EL (cell line): Measurements from ENCODE around the gene PAXX.
"Not testable (repeated sequence)": the region's sequence is repeated elsewhere in the genome, so short reads cannot be mapped to it uniquely, and the experiment has no call there.

Experiments used
- DNase-seq: peaks from one replicate; pipeline ENCODE4 v3.0.0-alpha.2; 2016

Gene PAXX

DNA sequence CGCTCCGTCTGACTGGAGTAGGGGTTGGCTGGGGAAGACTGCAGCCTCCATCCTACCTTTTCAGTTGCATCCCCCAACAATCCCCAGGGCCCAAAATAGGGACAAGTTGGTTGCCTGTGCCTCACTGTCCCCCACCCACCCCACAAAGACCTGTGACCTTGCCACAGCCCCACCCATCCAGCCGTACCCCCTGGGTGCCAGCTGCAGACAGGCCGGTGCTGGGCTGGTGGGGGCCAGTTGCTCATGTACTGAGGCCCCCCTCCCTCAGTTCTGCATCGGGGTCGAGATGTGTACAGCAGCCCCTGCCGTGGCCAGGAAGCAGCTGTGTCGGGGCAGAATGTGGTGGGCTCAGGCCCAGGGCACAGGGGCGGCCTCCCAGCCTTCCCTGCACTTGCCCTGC lies 9.1 kb upstream of the PAXX start:
- DNase-seq: no peak

DNA sequence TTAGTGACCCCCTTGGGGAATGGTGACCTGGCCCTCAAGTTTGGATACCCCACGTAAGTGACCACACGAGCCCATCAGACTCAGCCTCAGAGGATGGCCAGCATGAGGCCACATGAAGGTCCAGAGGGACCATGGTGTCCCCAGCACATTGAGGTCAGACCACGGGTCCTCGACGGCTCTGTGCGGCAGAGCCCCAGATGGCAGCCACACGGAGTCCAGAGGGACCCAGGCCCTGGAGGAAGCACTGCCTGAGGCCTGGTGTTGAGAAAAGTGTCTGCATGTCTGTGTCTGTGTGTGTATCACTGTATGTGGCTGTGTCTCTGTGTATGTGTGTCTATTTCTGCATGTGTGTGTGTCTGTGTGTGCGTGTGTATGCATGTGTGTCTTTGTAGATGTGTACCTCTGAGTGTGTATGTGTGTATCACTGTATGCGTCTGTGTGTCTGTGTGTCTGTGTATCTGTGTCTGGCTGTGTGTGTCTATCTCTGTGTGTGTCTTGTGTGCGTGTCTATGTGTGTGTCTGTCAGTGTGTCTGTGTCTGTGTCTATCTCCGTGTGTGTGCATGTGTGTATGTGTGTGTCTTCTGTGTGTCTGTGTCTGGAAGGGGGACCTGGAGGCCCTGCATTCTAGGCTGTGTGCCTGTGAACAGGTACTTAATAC lies 8.4 kb upstream of the PAXX start:
- no peak for DNase-seq

DNA sequence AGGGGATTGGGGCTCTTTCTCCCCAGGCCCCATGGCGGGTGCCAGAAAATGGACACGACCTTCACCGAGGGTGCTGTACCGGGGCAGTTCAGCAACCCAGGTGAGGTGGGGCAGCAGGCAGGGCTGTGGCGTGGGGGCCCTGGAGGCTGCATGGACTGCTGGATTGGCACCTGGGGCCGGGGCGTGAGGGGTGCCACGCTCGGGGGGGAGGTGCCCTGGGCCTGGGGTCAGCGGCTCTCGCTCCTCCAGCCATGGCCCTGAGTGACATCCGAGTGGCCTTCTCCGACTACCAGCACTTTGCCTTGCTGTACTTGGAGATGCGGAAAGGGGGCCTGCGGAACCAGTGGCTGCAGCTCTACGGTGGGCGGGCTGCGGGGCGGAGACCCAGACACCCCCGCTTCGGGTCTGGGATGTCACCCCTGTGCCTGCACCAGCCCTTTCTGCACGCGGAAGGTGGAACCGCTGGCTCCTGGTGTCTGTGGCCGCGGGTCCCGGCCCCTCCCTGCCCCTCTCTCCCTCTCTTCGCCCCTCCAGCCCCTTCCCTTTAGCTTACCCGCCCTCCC lies 7.7 kb upstream of the PAXX start:
- DNase-seq: no peak

DNA sequence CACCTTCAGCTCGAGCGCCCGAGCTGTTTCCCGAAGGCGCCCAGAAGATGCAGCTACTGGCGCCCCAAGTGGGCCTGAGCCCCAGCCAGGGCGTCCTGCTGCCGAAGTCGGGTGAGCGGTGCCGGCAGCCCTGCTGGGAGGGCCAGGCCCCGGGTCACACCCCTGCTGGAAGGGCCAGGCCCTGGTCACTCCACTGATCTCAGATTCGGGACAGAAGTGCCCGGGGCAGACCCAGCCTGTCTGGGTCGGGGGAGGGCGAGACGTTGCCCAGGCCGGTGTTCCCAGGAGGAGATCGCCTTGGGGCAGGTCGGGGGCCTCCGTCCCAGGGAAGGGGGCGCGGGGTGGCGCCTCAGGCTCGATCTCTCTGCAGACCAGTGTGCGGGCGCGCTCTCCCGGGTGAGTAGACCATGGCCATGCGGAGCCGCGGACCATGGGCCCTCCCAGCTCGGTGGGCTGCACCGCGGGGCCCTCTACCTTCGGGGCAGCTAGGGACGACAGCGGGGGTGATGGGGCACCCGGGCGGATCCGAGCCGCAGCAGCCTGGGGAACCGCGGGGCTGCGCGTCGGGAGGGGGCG lies 7.1 kb upstream of the PAXX start:
- DNase-seq: no peak

DNA sequence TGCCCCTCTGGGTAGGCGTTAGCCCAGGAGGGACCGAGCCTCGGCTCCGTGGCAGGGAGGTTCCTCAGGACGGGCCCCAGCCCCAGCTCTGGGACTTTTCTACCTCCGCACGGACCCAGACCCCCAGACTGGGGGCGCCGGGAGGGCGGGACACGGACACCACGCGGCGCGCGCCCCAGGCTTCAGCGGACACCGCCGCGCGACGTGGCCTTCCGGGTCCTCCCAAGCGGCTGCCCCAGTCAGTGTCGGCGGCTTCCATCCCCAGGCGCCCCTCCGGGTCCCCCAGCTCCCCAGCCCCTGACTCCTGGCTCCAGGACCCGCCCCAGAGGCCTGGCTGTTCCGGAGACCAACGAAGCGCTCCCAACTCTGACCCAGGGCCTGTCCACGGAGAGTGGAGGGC lies 6.4 kb upstream of the PAXX start:
- DNase-seq: no peak

DNA sequence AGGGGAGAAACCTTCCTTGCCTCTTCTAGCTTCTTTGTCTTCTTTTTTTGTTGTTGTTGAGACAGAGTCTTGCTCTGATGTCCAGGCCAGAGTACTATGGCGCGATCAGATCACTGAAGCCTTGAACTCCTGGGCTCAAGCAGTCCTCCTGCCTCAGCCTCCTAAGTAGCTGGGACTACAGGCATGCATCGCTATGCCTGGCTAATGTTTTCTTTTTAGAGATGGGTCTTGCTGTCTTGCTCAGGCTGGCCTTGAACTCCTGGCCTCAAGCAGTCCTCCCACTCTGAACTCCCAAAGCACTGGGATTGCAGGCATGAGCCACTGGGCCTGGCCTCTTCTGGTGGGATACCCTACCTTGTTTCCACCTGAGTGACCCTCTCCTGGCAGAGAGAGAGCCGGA lies 3.4 kb upstream of the PAXX start:
- DNase-seq: no peak

DNA sequence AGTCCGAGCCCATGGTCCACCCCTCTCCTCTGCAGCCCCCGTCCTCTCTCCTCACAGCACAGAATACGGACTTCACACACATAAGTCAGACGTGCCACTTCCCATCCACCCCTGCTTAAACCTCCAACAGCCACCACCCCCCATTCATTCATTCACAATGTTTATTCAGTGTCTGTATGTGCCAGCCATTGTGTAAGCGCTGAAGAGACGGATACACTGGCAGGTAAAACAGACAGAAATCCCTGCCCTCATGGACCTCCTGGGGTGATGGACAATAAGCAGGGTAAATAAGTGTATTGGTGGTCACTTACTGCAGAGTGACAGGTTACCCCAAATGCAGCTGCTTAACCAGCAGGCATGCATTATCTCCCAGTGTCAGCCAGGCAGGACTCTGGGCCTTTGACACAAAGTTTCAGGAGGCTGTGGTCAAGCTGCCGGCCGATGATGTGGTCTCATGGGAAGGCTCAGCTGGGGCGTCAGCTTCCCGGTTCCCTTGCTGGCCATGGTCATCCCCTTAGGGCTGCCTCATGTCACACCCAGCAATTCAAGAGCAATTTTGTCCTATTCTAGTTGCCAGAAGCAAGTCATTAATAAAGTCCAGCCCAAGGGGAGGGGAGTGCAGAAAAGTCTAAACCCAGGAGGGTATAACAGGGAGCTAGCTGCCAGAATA lies 1.8 kb upstream of the PAXX start:
- no peak for DNase-seq

DNA sequence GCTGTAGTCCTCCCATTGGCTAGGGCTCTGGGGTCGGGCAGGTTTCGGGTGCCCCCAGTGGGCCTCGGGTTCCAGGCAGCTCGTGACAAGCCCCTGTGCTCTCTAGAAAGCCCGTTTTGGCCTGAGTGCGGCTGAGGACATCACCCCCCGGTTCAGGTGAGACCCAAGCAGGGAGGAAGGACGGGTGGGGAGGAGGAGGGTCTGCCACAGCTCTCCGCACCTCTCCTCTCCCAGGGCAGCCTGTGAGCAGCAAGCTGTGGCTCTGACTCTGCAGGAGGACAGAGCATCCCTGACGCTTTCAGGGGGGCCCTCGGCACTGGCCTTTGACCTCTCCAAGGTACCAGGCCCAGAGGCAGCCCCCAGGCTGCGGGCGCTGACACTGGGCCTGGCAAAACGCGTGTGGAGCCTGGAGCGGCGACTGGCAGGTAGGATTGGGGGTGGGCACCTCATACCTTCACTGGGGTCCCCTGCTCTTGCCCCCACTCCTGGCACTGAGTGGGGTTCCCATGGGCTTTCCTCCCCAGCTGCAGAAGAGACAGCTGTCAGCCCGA lies 672 bp downstream of the PAXX start:
- DNase-seq: no peak

DNA sequence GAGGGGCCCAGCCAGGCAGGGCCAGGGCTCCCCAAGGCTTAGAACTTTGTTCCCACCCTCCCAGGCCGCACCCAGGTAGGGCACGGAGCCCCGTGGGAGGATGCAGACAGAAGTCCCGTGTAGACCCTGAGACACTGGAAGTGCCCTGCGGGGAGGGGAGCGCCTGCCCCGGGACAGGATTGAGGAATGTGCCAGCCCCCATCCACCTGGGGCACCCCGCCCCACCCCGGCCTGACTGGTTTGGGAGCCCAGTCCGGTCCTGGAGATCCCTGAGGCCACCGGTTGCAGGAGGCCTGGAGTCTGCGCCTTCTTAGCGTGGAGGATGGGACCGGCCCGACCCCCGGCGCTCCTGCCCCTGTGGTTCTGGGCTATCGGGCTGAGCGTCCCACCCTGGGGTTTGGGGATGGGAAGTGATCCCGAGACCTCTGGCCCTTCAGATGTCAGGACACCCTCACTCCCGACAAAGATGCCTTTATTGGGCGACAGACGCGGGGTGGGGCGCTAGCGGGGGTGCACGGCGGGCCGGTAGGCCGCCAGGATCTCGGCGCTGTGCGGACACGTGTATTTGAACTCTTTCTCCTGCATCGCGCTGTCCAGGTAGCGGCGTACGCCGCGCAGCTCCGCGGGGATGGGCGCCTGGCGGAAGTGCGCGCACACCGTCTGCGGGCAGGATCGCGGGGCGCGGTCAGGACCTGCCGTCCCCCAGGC lies 2.1 kb downstream of the PAXX start:
- no peak for DNase-seq

DNA sequence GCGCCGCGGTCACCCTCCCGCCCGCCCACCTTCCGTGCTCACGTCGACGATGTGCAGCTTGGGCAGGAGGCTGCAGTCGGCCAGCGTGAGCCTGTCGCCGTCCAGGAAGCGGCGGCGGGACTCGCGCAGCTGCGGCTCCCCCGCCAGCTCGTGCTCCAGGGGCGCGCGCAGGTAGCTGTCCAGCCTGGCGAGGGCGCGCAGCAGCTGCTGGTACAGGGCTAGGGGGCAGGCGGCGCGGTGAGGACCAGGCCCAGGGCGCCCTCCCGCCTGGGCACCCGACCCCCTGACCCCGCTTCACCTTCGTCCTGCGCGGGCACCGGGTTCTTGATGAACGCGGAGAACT lies 2.6 kb downstream of the PAXX start:
- DNase-seq: no peak

DNA sequence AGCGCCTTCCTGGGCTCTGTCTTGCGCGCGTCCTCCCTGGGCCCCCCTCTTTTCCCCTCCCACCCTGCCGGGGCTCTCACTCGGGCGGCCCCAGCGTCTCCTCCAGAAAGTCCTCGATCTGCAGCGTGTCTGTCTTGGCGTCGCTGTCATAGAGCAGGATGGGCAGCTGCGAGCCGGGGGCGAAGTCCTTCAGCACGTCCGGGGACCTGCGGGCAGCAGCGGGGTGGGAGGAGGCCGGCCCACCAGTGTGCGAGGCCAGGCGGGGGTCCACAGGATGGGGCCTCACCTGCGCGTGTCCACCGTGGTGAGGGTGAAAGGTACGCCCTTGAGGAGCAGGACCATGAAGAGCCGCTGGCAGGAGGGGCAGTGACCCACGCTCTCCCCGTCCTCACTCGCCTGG lies 3.1 kb downstream of the PAXX start:
- DNase-seq: no peak

DNA sequence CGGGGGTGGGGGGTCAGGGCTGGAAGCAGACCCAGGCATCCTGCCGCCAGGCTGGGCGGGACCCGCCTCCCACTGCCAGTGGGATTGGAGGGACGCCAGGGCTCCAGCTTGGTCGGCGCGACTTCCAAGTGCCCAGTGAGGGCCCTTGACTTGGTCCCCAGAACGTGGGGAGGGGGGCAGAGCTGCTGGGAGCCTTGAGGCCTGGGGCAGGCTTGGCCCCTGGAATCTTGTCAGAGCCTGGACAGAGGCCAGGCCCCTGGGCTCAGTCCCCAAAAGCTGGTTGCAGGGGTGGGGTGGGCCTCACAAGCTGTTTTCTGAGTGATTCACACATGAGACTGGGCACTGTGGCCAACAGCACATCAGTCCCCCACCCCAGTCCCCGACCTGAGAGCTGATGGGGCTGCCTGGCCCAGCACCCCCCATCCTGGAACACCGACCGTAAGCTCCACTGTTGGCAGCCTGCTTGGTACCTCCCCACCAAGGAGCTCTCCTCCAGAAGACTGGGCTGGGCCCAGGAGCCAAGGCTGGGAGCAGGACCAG lies 3.6 kb downstream of the PAXX start:
- DNase-seq: peak; percentile 63

DNA sequence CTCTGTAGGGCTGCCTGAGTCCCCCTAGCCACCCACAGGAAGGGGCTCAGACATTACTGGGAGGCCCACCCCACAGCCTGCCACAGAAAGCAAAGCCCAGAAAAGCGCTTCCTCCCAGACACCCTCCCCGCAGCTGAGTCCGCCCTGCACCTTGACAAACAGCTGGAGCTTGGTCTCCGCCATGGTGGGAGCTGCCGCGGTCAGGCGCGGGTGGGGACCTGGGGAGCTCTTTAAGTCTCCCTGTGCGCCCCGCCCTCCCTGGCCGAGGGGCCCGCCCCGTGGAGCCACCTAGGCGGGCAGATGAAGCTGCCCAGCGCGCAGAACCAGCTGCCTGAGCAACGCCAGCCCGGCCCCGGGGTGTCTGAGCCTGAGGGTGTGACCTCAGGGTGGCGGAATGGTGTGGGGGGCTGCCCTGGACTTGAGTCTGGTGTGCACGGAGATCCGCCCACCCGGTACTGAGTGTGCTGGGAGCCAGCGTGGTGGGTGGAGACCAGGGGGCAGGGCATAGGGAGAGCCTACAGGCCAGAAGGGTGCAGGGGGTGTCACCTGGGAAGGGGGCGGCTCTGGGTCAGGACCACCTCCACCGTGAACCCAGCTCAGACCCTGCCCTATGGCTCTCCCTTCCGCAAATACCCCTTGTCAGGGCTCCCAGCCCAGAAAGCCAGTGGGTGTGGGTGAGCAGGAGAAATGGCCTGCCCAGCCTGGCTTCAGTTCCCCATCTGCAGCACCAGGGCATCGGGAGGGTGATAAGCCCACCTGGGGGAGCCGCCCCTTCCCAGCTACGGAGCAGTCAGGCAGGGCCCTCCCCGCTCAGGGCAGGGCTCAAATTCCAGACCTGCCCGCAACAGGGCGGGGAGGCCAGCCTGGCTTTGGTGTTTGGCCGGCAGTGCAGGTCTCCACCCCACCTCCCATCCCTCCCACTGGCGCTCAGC lies 4.4 kb downstream of the PAXX start, which contains the start of gene CLIC3:
CLIC3 (minus strand) TSS at position 208 of the 932 bp plus-strand sequence; CDS start at position 183, 25 bp downstream.
- peak; percentile 44 for DNase-seq

DNA sequence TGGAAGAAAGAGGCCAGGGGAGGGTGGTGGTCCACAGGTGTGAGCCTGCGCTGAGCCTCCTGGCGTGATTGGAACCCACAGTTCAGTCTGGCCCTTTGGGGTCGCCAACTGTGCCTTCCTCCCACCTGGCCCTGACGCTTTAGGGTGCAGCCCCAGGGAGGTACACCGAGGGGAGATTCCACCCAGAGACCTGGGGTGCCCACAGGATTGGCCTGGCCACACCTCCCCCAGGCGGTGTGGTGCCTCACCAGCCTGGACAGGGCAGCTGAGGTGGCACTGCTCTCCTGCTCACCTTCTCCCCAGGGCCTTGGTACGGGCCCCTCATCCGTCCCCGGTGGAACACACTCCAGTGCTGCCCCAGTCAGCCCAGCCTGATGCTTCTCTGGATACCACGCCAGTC lies 5.1 kb downstream of the PAXX start:
- no peak for DNase-seq

DNA sequence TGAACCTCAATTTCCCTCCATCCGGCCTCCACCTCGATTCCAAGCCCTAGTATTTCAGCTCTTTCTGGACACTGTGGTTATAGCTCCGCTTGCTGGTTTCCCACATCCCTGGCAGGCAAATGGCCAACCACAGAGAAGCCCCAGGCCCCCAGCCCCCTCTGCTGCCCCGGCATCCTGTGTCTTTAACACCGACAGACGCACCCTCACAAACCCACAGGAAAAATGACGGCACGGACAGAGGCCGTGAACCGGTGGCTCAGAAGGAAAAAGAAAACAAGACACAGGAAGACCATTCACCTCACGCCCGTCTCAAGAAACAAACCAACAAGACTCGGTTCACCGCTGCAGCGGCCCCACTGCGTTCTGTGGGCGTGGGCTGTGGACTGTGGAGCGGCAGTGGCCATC lies 5.6 kb downstream of the PAXX start:
- no peak for DNase-seq

DNA sequence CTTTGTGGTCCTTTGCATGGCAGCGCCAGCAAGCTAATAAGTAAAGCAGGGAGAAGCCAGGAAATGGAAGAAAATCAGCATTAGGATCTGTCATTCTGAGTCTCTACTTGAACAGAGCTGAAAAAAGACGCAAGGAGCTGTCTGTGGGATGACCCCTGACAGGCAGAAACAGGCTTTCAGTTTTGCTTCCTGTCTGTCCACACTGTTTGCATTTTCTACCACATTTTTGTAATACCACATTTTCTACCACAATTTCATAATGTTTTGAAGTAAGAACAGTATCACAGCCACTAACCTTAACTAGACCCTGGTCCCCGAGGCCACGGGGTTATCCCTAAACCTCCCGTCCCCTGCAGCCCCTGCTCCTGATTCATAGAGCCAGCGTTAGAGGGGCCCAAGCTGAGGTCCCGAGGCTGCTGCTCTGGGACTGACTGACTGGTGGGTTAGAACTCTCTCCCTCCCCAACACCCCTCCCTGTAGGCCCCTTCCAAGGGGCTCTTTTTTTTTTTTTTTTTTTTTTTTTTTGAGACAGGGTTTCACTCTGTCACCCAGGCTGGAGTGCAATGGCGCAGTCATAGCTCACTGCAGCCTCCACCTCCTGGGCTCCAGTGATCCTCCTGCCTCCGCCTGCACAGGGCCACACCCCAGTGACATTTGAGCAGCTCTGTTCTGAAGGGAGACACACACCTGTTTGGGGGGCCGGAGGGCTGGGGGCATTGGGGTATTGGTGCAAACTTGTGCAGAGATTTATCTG lies 8.1 kb downstream of the PAXX start:
- DNase-seq: peak; percentile 73

DNA sequence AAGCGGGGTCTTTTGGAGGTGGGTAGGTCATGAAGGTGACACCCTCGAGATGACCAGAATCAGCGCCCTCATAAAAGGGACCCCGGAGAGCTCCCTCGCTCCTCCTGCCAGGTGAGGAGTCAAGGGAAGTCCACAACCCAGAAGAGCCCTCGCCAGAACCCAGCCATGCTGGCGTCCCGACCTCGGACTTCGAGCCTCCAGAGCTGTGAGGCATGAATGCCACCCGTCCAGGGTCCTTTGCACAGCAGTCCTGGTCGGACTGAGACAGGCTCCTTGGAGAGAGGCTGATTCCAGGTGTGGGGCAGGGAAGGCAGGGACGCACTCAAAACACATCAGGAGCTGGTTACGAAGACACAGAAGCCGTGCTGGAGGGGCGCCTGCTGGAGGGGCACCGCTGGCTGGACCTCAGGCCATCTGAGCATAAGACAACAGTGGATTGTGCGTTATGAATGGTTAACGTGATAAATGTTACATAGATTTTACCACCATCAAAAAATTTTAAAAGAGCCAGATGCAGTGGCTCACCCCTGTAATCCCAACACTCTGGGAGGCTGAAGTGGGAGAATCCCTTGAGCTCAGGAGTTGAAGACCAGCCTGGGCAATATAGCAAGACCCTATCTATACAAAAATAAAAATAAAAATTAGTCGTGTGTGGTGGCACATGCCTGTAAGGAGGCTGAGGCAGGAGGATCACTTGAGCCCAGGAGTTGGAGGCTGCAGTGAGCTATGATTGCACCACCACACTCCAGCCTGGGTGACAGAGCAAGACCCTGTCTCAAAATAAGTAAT lies 9.8 kb downstream of the PAXX start:
- no peak for DNase-seq

DNA sequence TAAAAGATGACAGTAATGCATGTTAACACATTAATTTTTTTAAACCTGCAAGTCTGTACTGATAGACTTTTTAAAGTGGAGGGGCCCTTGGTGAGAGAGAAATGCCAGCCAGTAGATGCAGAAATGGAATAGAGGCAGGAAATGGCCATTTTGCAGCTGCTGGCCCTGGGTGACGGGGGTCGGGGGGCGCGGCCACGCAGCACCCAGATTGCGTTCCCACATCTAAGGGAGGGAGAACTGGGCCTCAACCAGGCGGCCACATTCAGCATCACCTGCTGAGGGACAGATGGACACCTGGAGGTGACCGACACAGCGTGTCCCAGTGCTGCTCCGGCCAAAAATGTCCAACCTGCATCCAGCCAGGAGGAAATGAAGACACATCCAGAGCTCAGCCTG lies 10.4 kb downstream of the PAXX start:
- DNase-seq: no peak

DNA sequence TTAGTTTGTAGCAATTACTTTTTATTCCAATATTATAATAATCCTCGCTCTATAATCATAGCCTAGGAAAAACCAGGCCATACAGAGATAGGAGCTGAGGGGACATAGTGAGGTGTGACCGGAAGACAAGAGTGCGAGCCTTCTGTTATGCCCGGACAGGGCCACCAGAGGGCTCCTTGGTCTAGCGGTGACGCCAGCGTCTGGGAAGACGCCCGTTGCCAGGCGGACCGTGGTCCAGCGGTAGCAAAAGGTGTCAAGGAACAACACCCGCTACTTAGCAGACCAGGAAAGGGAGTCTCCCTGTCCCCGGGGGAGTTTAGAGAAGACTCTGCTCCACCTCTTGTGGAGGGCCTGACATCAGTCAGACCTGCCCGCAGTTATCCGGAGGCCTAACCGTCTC lies 12.1 kb downstream of the PAXX start:
- DNase-seq: not testable (repeated sequence)
